ENCODE results near the gene SLC25A30. TPM values are rescaled to one million over a fixed set of nuclear protein-coding genes. Genes with fewer than 3 reads are reported as not detected.

Gene SLC25A30
- total RNA-seq, 1 experiment from 2014 or later: 26.0 TPM

DNA sequence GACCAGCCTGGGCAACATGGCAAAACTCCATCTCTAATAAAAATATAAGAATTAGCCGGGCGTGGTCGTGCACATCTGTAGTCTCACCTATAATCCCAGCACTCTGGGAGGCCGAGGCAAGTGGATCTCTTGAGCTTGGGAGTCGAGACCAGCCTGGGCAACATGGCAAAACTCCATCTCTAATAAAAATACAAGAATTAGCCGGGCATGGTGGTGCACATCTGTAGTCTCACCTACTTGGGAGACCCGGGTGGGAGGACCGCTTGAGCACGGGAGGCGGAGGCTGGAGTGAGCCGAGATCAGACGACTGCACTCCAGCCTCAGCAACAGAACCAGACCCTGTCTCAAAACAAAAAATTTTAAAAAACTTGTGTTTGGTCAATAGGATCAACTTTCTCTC lies 7.7 kb downstream of the SLC25A30 start:
- CTCF ChIA-PET: no interaction called here
- H3K36me3 ChIP-seq (ENCODE audit: insufficient read depth, low read length, poor library complexity, severe bottlenecking): peaks cover 35% of the 10 kb centered on the region
- H3K27ac ChIP-seq (ENCODE audit: low read depth, low read length, poor library complexity, severe bottlenecking): no peak overlapping the region
- H3K4me1 ChIP-seq (ENCODE audit: insufficient read depth, low read length, poor library complexity, severe bottlenecking): peaks cover 5% of the 10 kb centered on the region
- TF ChIP-seq CTCF (conservative IDR thresholded peaks at IDR 0.05; ENCODE audit: low read depth, low read length) (no peak), EZH2 (IDR thresholded peaks at IDR 0.05; ENCODE audit: borderline replicate concordance, low read depth, low read length, poor library complexity, severe bottlenecking) (no peak)
- no peak overlapping the region for H3K4me3 ChIP-seq (ENCODE audit: low read depth, low read length, poor library complexity, severe bottlenecking)
- intact Hi-C loops (cut with micrococcal nuclease; ENCODE audit: unreplicated experiment): no loop called here
- BruUV-seq (replicated peaks): no TSS peak
- POLR2A ChIA-PET (ENCODE audit: low non-redundant PET): no interaction called here
- no peaks in the 10 kb centered on the region for H3K9me3 ChIP-seq (ENCODE audit: low read depth, low read length, poor library complexity, severe bottlenecking)
- H3K27me3 ChIP-seq (replicated peaks; ENCODE audit: insufficient read depth, low read depth, low read length, poor library complexity): no peaks in the 10 kb centered on the region
- DNase-seq (ENCODE audit: low spot score): no peak

- DNase-seq (ENCODE audit: low spot score): no peak
- CTCF ChIA-PET: no interaction called here
- Histone ChIP-seq H3K4me3 (ENCODE audit: low read depth, low read length, poor library complexity, severe bottlenecking) (no peak overlapping the region), H3K27ac (ENCODE audit: low read depth, low read length, poor library complexity, severe bottlenecking) (no peak overlapping the region), H3K9me3 (ENCODE audit: low read depth, low read length, poor library complexity, severe bottlenecking) (no peaks in the 10 kb centered on the region), H3K27me3 (replicated peaks; ENCODE audit: insufficient read depth, low read depth, low read length, poor library complexity) (no peaks in the 10 kb centered on the region), H3K36me3 (ENCODE audit: insufficient read depth, low read length, poor library complexity, severe bottlenecking) (peaks cover 40% of the 10 kb centered on the region), H3K4me1 (ENCODE audit: insufficient read depth, low read length, poor library complexity, severe bottlenecking) (peaks cover 5% of the 10 kb centered on the region)
- no TSS peak for BruUV-seq (replicated peaks)
- POLR2A ChIA-PET (ENCODE audit: low non-redundant PET): no interaction called here
- intact Hi-C loops (cut with micrococcal nuclease; ENCODE audit: unreplicated experiment): no loop called here
- TF ChIP-seq EZH2 (IDR thresholded peaks at IDR 0.05; ENCODE audit: borderline replicate concordance, low read depth, low read length, poor library complexity, severe bottlenecking) (no peak), CTCF (conservative IDR thresholded peaks at IDR 0.05; ENCODE audit: low read depth, low read length) (no peak)
Observed at GRCh38 chr13:45410001-45410400, 8.2 kb downstream of the SLC25A30 start.

DNA sequence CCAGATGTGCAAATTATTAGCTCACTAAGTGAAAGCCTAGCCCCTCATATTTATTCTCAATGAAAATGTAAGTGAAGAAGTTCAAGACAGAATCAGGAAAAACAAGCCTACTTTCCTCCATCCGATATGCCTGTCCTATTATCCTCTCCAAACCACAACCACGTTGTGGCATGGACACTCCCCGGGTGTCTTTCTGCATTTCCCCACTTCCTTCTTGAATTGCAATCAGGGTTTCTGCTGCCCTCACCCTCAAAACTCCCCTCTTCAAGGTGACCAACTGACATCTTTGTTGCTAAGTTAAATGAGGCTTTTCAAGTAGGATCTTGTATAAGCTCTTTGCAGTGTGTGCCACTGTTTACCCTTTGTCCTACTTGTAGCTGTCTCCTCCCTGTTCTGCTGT lies 11.8 kb downstream of the SLC25A30 start:
- no peak overlapping the region for H3K27ac ChIP-seq (ENCODE audit: low read depth, low read length, poor library complexity, severe bottlenecking)
- H3K9me3 ChIP-seq (ENCODE audit: low read depth, low read length, poor library complexity, severe bottlenecking): no peaks in the 10 kb centered on the region
- no TSS peak for BruUV-seq (replicated peaks)
- intact Hi-C loops (cut with micrococcal nuclease; ENCODE audit: unreplicated experiment): no loop called here
- TF ChIP-seq EZH2 (IDR thresholded peaks at IDR 0.05; ENCODE audit: borderline replicate concordance, low read depth, low read length, poor library complexity, severe bottlenecking): no peak
- no peak for TF ChIP-seq CTCF (conservative IDR thresholded peaks at IDR 0.05; ENCODE audit: low read depth, low read length)
- H3K36me3 ChIP-seq (ENCODE audit: insufficient read depth, low read length, poor library complexity, severe bottlenecking): peaks cover 55% of the 10 kb centered on the region
- DNase-seq (ENCODE audit: low spot score): no peak
- H3K4me1 ChIP-seq (ENCODE audit: insufficient read depth, low read length, poor library complexity, severe bottlenecking): no peaks in the 10 kb centered on the region
- ChIA-PET CTCF (no interaction called here), POLR2A (ENCODE audit: low non-redundant PET) (no interaction called here)
- H3K4me3 ChIP-seq (ENCODE audit: low read depth, low read length, poor library complexity, severe bottlenecking): no peak overlapping the region
- H3K27me3 ChIP-seq (replicated peaks; ENCODE audit: insufficient read depth, low read depth, low read length, poor library complexity): no peaks in the 10 kb centered on the region
